Type B pancreatic cell (in vitro differentiated cells): ENCODE results near the gene SETBP1. TPM values are rescaled to one million over a fixed set of nuclear protein-coding genes. Genes with fewer than 3 reads are reported as not detected.

ENCODE experiments used
- DNase-seq: peaks from one replicate; pipeline ENCODE4 v3.0.0; 2021; ENCODE audit warnings: mixed read lengths; ENCODE audit not compliant: unreplicated experiment; ENCODE audit errors: extremely low spot score
- H3K27ac Mint-ChIP-seq: 2 replicates; pipeline ENCODE4 v1.8.0; 2021; ENCODE audit warnings: mild to moderate bottlenecking, mixed read lengths
- H3K27me3 Mint-ChIP-seq: 2 replicates; pipeline ENCODE4 v1.8.0; 2021; ENCODE audit warnings: mixed read lengths
- H3K36me3 Mint-ChIP-seq: 2 replicates; pipeline ENCODE4 v1.8.0; 2021; ENCODE audit warnings: mixed read lengths
- H3K4me1 Mint-ChIP-seq: one replicate; pipeline ENCODE4 v1.8.0; 2021; ENCODE audit warnings: mixed read lengths; ENCODE audit not compliant: unreplicated experiment
- H3K4me3 Mint-ChIP-seq: 2 replicates; pipeline ENCODE4 v1.8.0; 2021; ENCODE audit warnings: mild to moderate bottlenecking, mixed read lengths
- H3K9me3 Mint-ChIP-seq: 2 replicates; pipeline ENCODE4 v1.8.0; 2021; ENCODE audit warnings: mixed read lengths
- total RNA-seq: library from RNA; stranded (reverse); gene quantifications from 2 replicates; pipeline ENCODE4 v1.2.1, GENCODE V29; 2021; ENCODE audit warnings: low replicate concordance
- TF ChIP-seq, protein P1 (sequence below): fragments of 200-600 bp; sonication (generic); conservative IDR thresholded peaks from 2 replicates; pipeline ENCODE4 v1.5.0; 2021; ENCODE audit warnings: antibody characterized with exemption, mild to moderate bottlenecking

Gene SETBP1
- total RNA-seq, 1 donor from 2014 or later = 62.7 TPM

DNA sequence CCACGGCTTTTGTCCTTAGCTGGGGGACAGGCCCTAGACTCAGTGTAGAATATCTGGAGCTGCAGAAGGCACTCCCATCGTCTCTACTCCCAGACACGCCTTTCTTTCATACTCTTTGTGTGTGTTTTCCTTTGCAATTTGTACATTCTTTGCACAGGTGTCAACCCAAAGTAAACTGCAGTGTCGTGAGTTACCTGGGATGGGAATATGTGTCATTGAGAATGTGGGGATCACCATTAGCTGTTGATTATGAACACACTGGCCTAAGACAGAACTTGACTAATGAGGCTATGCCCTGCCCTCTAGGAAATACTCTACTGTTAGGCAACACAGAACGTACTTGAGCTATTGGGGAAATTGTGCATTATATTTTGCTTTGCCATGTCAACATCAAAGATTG lies 233.3 kb downstream of the SETBP1 start:
- Mint-ChIP-seq H3K27me3 (no peaks in the 10 kb centered on the region), H3K27ac (peak overlapping the region; percentile 20), H3K4me3 (no peak overlapping the region), H3K36me3 (peaks cover 13% of the 10 kb centered on the region), H3K9me3 (no peaks in the 10 kb centered on the region), H3K4me1 (peaks cover 40% of the 10 kb centered on the region)
- TF ChIP-seq, protein P1, sequence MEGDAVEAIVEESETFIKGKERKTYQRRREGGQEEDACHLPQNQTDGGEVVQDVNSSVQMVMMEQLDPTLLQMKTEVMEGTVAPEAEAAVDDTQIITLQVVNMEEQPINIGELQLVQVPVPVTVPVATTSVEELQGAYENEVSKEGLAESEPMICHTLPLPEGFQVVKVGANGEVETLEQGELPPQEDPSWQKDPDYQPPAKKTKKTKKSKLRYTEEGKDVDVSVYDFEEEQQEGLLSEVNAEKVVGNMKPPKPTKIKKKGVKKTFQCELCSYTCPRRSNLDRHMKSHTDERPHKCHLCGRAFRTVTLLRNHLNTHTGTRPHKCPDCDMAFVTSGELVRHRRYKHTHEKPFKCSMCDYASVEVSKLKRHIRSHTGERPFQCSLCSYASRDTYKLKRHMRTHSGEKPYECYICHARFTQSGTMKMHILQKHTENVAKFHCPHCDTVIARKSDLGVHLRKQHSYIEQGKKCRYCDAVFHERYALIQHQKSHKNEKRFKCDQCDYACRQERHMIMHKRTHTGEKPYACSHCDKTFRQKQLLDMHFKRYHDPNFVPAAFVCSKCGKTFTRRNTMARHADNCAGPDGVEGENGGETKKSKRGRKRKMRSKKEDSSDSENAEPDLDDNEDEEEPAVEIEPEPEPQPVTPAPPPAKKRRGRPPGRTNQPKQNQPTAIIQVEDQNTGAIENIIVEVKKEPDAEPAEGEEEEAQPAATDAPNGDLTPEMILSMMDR = no peak
- no peak for DNase-seq

DNA sequence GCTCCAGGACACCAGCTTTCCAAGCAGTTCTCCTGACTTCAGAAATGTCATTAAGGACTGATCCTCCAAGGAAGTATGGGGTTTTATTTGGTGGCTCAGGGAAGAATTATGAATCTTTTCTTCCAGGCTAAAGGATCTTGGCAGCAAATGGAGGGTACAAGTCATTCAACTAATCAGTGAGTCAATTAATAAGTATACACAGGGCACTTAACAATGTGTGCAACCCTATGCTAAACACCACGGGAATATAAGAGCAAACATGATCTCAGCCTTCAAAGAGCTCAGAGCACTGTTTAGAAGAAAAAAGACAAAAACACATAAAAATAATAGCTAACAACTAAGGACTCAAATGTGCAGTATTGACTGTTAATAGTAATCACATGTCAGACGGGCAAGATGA lies 234.5 kb downstream of the SETBP1 start:
- peaks cover 13% of the 10 kb centered on the region for H3K36me3 Mint-ChIP-seq

DNA sequence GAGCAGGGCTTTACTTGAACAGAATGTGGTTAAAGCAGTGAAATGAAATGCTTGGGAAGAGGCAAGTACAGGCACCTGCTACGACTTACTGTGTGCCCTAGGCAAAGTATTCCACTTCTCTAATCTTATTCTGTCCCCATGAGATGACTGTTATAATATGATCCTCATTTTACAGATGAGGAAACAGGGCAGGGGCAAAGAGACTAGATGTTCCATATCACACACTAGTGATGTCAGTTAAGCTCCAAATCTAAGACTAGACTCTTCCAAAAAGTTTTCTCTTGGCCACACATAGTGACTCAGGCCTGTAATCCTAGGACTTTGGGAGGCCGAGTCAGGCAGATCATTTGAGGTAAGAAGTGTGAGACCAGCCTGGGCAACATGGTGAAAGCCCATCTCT lies 235.0 kb downstream of the SETBP1 start:
- H3K36me3 Mint-ChIP-seq = peaks cover 13% of the 10 kb centered on the region
- peaks cover 29% of the 10 kb centered on the region for H3K4me1 Mint-ChIP-seq
- H3K27ac Mint-ChIP-seq = peak overlapping the region; percentile 7
- H3K4me3 Mint-ChIP-seq = no peak overlapping the region
- H3K27me3 Mint-ChIP-seq = no peaks in the 10 kb centered on the region
- no peak for DNase-seq
- TF ChIP-seq, protein P1 = no peak
- no peaks in the 10 kb centered on the region for H3K9me3 Mint-ChIP-seq

More for the DNA sequence above, 234.5 kb downstream of the SETBP1 start:
- Mint-ChIP-seq H3K4me3 (no peak overlapping the region), H3K27ac (peak overlapping the region; percentile 7), H3K27me3 (no peaks in the 10 kb centered on the region), H3K4me1 (peaks cover 29% of the 10 kb centered on the region), H3K9me3 (no peaks in the 10 kb centered on the region)
- no peak for DNase-seq
- TF ChIP-seq, protein P1 = no peak

DNA sequence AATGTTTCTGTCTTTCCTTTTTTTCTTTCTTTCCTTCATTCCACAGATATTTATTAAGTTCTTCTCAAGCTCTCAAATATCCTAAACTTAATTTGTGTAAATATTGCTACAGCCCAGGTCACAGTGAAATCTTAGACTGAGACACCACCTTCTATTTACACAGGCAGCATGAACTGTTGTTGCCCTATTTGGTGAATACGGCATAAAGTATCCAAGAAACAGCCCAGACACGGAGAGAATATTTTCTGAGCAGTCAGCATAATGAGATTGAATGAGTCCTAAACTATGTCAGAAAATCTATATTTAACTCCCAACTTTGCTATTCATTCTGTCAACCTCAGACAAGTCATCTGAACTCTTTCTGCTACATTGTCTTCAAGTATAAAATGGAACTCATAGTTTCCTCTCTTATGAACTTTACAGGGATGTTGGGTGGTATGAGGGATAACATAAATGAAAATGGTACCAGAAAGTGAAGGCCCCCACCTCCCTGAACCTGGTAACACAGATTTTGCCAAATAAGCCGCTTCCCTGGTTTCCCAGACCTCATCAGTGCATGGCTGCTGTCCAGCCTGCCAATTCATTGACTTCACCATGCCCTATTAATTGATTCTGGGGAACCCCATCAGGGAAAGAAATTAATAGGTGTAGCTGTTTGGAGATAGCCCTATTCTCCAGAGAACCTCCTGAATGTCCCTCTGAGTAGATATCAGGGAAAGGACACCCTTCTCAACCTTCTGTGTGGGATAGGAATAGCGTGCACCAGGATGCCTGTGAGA lies 235.9 kb downstream of the SETBP1 start:
- H3K4me1 Mint-ChIP-seq = peaks cover 29% of the 10 kb centered on the region
- no peak overlapping the region for H3K4me3 Mint-ChIP-seq
- H3K27ac Mint-ChIP-seq = no peak overlapping the region

DNA sequence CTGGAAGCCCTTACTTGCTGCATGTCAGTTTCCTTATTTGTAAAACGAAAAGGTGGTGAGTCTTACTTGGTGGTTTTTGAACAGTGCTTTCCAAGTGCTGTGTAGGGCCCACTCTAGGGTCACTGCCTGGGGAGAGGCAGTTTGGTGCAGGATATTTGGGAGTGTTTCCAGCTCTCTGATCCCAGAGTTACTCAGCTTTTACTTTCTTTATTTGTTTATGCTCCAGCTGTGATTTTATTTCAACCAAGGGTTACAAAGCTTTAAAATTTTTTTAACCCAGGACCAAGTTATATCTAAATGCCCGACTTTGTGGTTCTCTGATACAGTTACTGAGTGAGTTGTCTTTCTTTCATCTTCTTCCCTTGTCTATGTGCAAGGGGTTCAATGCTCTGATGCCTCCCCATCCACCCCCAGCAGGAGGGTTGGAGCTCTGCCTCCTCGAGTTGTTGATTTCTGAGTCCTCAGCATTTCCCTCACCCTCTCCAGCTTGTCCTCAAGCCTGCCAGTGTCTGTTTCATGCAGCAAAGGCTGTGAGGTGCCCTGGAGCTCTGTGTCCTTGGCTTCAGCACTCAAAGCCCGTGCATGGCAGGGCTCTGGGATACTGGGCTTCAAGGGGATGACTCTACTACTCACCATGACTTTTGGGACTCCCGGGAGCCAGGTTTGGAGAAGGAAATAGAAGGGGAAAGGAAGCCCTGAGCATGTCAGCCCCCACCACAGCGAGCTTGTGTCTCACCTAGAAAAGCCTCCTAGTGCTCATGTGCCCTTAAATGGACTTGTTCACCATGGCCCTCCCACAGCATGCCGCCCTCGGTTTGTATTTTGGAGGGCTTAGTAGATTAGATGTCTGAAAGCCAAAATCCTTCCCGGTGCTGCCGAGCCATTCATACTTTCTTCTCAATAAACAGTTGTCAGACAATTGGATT lies 236.8 kb downstream of the SETBP1 start:
- no peak for DNase-seq
- H3K4me1 Mint-ChIP-seq = peaks cover 29% of the 10 kb centered on the region
- H3K36me3 Mint-ChIP-seq = peaks cover 9% of the 10 kb centered on the region
- H3K27me3 Mint-ChIP-seq = no peaks in the 10 kb centered on the region
- peak overlapping the region; percentile 2 for H3K4me3 Mint-ChIP-seq
- H3K9me3 Mint-ChIP-seq = no peaks in the 10 kb centered on the region
- TF ChIP-seq, protein P1 = no peak
- peak overlapping the region; percentile 68 for H3K27ac Mint-ChIP-seq

More for the DNA sequence above, 235.9 kb downstream of the SETBP1 start:
- TF ChIP-seq, protein P1 = no peak
- DNase-seq = no peak
- H3K27me3 Mint-ChIP-seq = no peaks in the 10 kb centered on the region
- H3K36me3 Mint-ChIP-seq = peaks cover 11% of the 10 kb centered on the region
- no peaks in the 10 kb centered on the region for H3K9me3 Mint-ChIP-seq
